D721Med (cell line): ENCODE results near the gene ADRA2C.

Experiments used
- DNase-seq: peaks from one replicate; pipeline ENCODE4 v3.0.0; 2011; ENCODE audit warnings: low spot score; ENCODE audit not compliant: insufficient read length
- FAIRE-seq: peaks from 2 replicates; lab custom pipeline; 2011; peaks lifted over from hg19 to GRCh38; lab: Jason Lieb, UNC
- TF ChIP-seq, protein P1 (sequence below): IDR thresholded peaks from 2 replicates; pipeline ENCODE4 v1.5.1; 2012; ENCODE audit warnings: mild to moderate bottlenecking, control low read depth; ENCODE audit not compliant: insufficient read depth; ENCODE audit errors: missing control alignments

ADRA2C gene

DNA sequence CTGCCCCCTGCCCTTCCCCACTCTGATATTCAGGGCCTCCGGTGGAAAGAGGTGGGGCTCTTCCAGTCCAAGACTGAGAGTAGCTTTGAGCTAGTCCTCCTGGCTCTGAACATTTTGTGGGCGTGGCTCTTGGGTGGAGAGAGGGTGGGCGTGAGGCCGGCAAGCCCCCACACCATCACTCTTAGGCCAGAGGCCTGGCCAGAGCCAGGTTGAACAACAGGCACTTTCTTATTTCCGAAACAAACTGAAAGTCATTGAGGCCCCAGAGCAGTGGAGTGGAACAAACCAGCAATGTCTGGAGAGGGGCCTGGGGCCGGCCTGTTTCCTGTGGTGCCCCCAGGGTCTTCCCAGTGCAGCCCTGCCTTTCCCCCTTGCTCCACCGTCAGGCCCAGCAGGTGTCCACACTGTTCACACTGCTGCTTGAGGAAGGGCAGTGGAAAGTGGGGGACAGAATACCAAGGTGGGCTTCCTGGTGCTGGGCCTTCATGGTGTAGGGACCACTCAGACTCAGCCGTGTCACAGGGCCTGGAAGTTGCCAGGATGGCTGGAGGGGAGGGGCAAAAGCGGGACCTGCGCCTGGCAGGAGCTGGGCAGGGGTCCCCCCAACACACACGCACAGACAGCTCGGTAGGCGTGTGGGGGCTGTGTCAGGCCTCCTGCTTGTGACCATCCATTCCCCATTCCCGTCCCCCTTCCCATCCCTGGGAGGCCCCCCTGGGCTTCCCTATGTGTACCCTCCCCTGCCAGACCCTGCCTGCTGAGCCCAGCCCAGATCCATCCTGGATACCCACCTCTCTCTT is 2.9 kb downstream of the ADRA2C start:
- DNase-seq (no peak), FAIRE-seq (no peak)
- TF ChIP-seq, protein P1, sequence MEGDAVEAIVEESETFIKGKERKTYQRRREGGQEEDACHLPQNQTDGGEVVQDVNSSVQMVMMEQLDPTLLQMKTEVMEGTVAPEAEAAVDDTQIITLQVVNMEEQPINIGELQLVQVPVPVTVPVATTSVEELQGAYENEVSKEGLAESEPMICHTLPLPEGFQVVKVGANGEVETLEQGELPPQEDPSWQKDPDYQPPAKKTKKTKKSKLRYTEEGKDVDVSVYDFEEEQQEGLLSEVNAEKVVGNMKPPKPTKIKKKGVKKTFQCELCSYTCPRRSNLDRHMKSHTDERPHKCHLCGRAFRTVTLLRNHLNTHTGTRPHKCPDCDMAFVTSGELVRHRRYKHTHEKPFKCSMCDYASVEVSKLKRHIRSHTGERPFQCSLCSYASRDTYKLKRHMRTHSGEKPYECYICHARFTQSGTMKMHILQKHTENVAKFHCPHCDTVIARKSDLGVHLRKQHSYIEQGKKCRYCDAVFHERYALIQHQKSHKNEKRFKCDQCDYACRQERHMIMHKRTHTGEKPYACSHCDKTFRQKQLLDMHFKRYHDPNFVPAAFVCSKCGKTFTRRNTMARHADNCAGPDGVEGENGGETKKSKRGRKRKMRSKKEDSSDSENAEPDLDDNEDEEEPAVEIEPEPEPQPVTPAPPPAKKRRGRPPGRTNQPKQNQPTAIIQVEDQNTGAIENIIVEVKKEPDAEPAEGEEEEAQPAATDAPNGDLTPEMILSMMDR: no peak

DNA sequence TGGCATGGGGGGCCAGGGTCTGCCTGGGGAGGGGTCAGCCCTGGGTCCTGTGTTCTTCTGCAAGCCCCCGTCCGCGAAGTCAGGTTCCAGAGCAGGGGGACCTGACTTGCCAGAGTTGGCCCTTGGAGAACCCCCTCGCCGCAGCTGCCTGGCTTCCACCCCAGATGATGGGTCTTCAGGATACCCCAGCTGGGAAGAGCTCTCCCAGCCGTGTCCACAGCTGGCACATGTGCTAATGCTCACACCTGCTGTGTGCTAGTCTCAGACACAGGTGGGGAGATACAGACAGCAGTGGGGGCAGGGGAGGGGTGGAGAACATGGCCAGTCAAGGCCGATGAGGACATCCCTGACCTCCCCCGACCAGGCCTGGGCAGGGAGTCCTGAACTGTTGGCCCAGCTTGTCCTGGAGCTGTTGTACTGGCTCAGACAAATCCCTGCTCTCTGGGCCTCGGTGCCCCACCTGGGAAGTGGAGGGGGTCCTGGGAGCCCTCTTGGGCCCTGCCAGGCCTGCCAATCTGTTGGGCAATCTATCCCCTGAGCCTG is 3.5 kb downstream of the ADRA2C start:
- DNase-seq: no peak
- no peak for FAIRE-seq
- TF ChIP-seq, protein P1: no peak

DNA sequence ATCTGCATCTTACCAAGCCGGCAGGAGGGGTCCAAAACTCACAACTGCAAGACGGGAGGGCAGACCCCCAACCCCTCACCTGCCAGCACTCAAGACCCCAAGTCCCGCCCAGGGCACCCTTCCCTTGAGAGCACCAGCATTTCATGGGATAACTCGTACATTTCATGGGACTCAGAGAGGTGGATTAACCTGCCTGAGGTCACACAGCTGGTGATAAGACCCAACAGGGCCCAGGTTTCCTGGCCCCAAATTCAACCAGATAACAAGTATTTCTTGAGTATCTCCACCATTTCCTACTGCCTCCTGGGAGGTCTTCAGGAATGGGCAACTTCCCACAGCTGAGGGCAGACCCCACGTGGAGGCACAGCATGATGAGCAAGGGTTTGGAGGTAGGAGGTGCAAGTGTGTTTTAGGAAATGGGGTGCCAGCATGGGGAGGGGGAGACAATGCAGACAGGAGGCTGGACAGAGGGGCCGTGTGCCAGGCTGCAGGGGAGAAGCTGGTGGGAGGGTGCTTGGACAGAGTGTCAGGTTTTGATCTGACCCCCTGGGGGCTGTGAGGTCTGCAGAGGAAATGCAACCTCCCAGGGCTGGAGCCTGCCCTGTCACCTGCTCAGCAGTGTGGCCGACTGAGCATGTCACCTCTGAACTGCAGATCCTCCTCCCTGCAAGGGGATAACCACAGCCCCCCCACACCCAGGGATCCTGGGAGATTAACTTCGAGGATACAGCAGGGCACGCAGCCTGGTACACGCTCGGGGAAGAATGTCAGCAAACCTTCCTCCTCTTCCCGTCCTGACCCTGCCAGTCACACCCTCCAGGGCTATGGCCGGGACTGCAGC is 4.4 kb downstream of the ADRA2C start:
- FAIRE-seq: no peak

DNA sequence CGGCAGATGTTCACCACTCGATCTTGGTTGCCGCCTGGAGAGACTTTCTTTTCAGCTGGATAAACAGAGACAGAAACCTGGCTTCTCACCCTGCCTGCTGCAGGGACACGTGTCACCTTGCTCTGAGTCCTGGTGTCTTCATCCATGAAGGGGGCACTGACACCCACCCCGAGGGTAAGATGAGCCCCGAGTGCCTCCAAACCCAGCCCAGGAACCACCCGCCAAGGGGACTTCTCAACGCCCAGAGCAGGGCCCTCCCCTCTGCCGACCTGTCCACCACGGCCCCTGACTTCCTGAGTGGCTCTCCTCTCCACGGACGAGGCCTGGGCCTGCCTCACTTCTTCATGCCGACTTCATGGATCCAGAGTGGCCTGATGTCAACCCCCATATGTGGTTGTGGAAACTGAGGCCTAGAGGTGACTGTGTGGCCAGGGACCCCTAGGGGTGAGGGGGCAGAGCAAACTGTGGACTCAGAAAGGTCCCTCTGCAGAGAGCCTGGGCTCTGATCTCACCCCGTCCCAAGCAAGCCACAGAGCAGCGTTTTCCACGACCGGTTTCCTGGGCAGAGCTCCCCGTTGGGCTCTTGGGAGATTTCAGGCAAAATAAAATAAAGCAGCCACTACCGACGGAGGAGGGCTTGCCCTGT is 5.1 kb downstream of the ADRA2C start:
- DNase-seq (no peak), FAIRE-seq (no peak)
- TF ChIP-seq, protein P1: no peak

More for the DNA sequence above, 4.4 kb downstream of the ADRA2C start:
- DNase-seq: no peak
- TF ChIP-seq, protein P1: no peak

DNA sequence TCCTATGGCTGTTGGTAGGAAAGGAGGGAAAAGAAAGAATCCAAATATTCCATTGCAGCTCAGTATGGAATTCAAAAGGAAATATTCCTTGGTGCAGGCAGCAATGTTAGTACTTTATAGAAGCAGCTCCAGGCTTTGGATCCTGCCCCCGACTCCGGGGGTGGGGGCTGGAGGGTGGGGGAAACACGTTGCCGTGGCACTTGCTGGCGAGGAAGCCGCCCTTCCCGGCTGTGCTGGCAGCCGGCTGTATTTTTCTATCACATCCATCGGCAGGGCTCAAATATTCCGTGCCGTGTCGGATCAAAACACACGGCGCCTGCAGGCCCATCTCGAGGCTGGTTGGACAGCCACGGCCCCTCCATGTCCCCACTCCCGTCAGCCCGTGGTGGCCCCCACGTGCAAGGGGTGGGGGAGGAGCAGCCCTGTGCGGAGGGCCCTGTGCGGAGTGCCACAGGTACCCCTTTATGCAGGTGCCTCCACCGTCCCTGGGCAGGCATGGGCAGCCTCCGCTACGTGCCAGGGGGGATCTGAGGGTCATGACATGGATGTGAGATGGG is 5.8 kb downstream of the ADRA2C start:
- TF ChIP-seq, protein P1: no peak

DNA sequence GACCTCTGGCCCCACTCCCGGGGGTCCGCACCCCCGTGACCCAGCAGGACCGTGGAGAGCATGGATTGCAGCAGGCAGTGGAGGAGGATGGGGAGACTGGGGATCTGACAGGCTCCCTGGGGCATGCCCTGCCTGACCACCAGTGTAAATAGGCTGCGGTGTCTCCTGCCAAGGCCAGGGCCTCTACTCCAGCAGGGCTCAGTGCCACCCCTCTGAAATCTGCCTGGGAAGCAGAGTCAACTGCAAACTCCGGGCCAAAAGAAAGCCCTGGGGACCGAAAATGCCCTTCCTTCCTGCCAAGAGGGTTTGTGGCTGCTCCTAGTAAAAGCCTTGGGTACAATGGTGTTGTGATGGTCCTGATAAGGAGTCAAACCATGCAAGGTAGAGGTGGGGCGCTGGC is 6.4 kb downstream of the ADRA2C start:
- FAIRE-seq (no peak), DNase-seq (no peak)
- TF ChIP-seq, protein P1: no peak

More for the DNA sequence above, 5.8 kb downstream of the ADRA2C start:
- DNase-seq: no peak
- FAIRE-seq: no peak
